Activated T-helper 1 cell treated with anti-CD3 and anti-CD28 coated beads, Interleukin-12 subunit alpha, Interleukin-12 subunit beta, Interleukin-2, Interleukin-4 antibody, amounts not matched to agents 30 ng/mL and 10 ng/mL and 1 ng/mL, durations not matched to agents 14 hours and 24 hours and 36 hours (primary cell): ENCODE data around the gene AOC2. TPM values are rescaled to one million over a fixed set of nuclear protein-coding genes. Genes with fewer than 3 reads are reported as not detected.

ENCODE experiments used
- DNase-seq: peaks from one replicate; pipeline ENCODE4 v3.0.0; 2021; ENCODE audit warnings: low spot score
- H3K27ac Mint-ChIP-seq: one replicate; pipeline ENCODE4 v1.8.0; 2021; ENCODE audit warnings: mild to moderate bottlenecking, mixed read lengths
- H3K27me3 Mint-ChIP-seq: one replicate; pipeline ENCODE4 v1.8.0; 2022; ENCODE audit warnings: mild to moderate bottlenecking, moderate library complexity, mixed read lengths; ENCODE audit not compliant: insufficient read depth
- H3K36me3 Mint-ChIP-seq: one replicate; pipeline ENCODE4 v1.8.0; 2021; ENCODE audit warnings: low read depth, mixed read lengths
- H3K4me1 Mint-ChIP-seq: one replicate; pipeline ENCODE4 v1.8.0; 2021; ENCODE audit warnings: low read depth, mixed read lengths
- H3K4me3 Mint-ChIP-seq: one replicate; pipeline ENCODE4 v1.8.0; 2021; ENCODE audit warnings: mild to moderate bottlenecking, moderate library complexity, mixed read lengths
- H3K9me3 Mint-ChIP-seq: one replicate; pipeline ENCODE4 v1.8.0; 2021; ENCODE audit warnings: mixed read lengths
- intact Hi-C: fragments of 100-400 bp; cut with micrococcal nuclease; formaldehyde crosslinking; loops from one replicate; pipeline ENCODE4 v1.15.1; 2024
- total RNA-seq: library from RNA; stranded (reverse); gene quantifications from 2 replicates; pipeline ENCODE4 v1.2.3, GENCODE V29; 2022

Gene AOC2
- total RNA-seq, 1 donor from 2014 or later, result 4.0 TPM

GRCh38 chr17:42835732-42836131 lies 8.6 kb upstream of the AOC2 start:
- peaks cover 33% of the 10 kb centered on the region for H3K36me3 Mint-ChIP-seq
- H3K27ac Mint-ChIP-seq, result no peak overlapping the region
- H3K4me3 Mint-ChIP-seq, result no peak overlapping the region
- H3K9me3 Mint-ChIP-seq, result no peaks in the 10 kb centered on the region
- peaks cover 23% of the 10 kb centered on the region for H3K4me1 Mint-ChIP-seq
- H3K27me3 Mint-ChIP-seq, result no peaks in the 10 kb centered on the region
- DNase-seq, result no peak
- intact Hi-C loops, result no loop called here

DNA sequence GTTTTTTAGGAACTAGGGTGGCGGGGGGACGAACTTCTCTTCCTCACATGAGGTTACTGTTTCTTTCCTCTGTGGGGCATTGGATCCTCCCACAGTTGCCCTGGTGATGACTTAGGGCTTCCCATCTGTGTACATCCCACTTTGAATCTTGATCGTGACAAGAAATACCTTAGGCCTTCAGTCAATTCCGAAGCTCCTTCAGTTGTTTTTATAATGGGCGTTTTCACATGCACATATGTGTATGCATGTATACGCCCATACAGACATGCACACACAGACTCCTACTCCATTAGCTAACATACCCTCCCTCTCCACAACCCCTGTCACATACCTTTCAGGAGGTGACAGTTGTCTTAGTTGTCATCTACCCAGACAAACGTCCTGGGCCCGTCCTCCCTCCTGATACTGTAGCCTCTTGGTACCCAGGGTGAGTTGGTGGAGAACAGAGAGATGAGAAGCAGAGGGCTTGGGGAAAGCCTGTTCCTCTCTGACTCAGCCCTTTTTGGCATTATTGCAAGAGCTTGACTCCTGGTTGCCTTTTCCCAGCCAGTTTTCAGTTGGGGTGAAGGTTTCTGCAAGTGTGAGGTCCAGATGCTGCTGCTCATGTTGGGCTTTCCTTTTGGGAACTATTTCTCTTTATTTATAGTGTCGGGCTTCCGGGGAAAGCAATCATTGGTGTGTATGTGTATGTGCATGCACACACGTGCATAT lies 2.2 kb upstream of the AOC2 start:
- Mint-ChIP-seq H3K4me1 (peaks cover 22% of the 10 kb centered on the region), H3K9me3 (no peaks in the 10 kb centered on the region), H3K27me3 (no peaks in the 10 kb centered on the region), H3K4me3 (no peak overlapping the region), H3K27ac (no peak overlapping the region), H3K36me3 (peaks cover 54% of the 10 kb centered on the region)
- intact Hi-C loops, result no loop called here
- no peak for DNase-seq

- H3K4me1 Mint-ChIP-seq, result peaks cover 21% of the 10 kb centered on the region
- no peaks in the 10 kb centered on the region for H3K27me3 Mint-ChIP-seq
- H3K27ac Mint-ChIP-seq, result no peak overlapping the region
- intact Hi-C loops, result loop anchor here (1.0 kb wide), 1 partner anchor 86 kb away; no protein-coding TSS in a partner anchor
- H3K4me3 Mint-ChIP-seq, result no peak overlapping the region
- DNase-seq, result no peak
- peaks cover 46% of the 10 kb centered on the region for H3K36me3 Mint-ChIP-seq
- no peaks in the 10 kb centered on the region for H3K9me3 Mint-ChIP-seq
These were observed 934 bp upstream of the AOC2 start for GRCh38 chr17:42843358-42843934.

GRCh38 chr17:42844761-42845555 lies 578 bp downstream of the AOC2 start:
- intact Hi-C loops, result no loop called here
- H3K27ac Mint-ChIP-seq, result no peak overlapping the region
- H3K4me3 Mint-ChIP-seq, result no peak overlapping the region
- DNase-seq, result no peak
- H3K9me3 Mint-ChIP-seq, result no peaks in the 10 kb centered on the region
- H3K4me1 Mint-ChIP-seq, result peaks cover 21% of the 10 kb centered on the region
- peaks cover 34% of the 10 kb centered on the region for H3K36me3 Mint-ChIP-seq
- no peaks in the 10 kb centered on the region for H3K27me3 Mint-ChIP-seq

- H3K36me3 Mint-ChIP-seq, result peaks cover 34% of the 10 kb centered on the region
- no peak overlapping the region for H3K27ac Mint-ChIP-seq
- H3K9me3 Mint-ChIP-seq, result no peaks in the 10 kb centered on the region
- no peak overlapping the region for H3K4me3 Mint-ChIP-seq
- intact Hi-C loops, result no loop called here
- no peaks in the 10 kb centered on the region for H3K27me3 Mint-ChIP-seq
- peaks cover 21% of the 10 kb centered on the region for H3K4me1 Mint-ChIP-seq
- no peak for DNase-seq
These were observed 1.2 kb downstream of the AOC2 start for GRCh38 chr17:42845556-42845917.

- no peak for DNase-seq
- Mint-ChIP-seq H3K27me3 (no peaks in the 10 kb centered on the region), H3K4me1 (peaks cover 21% of the 10 kb centered on the region), H3K36me3 (peaks cover 32% of the 10 kb centered on the region), H3K4me3 (no peak overlapping the region), H3K27ac (peak overlapping the region; percentile 8), H3K9me3 (no peaks in the 10 kb centered on the region)
- intact Hi-C loops, result no loop called here
These were observed 1.7 kb downstream of the AOC2 start for GRCh38 chr17:42845918-42846593.

- DNase-seq, result no peak
- Mint-ChIP-seq H3K4me3 (no peak overlapping the region), H3K9me3 (no peaks in the 10 kb centered on the region), H3K27me3 (no peaks in the 10 kb centered on the region), H3K4me1 (peaks cover 21% of the 10 kb centered on the region), H3K36me3 (peaks cover 29% of the 10 kb centered on the region), H3K27ac (no peak overlapping the region)
- intact Hi-C loops, result no loop called here
These were observed 2.4 kb downstream of the AOC2 start for GRCh38 chr17:42846594-42847280.

DNA sequence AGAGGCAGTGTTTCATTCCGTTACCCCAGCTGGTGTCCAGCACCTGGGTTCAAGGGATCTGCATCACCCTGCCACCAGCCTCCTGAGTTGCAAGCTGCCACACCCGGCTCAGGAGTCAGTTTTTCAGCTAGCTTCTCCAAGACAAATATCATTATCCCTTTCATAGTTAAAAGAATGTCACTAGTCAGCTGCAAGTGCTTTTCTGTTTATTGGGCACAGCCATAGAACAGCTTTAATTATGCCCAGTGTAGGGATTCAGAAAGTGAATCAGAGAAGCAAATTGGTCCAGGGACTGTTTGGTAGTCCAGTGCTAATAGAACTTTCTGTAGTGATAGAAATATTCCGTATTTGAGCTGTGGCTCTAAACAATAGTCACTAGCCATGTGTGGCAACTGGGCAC lies 3.7 kb downstream of the AOC2 start:
- H3K27ac Mint-ChIP-seq, result no peak overlapping the region
- no peaks in the 10 kb centered on the region for H3K9me3 Mint-ChIP-seq
- intact Hi-C loops, result no loop called here
- peaks cover 21% of the 10 kb centered on the region for H3K4me1 Mint-ChIP-seq
- peaks cover 17% of the 10 kb centered on the region for H3K36me3 Mint-ChIP-seq
- H3K27me3 Mint-ChIP-seq, result no peaks in the 10 kb centered on the region
- no peak overlapping the region for H3K4me3 Mint-ChIP-seq
- no peak for DNase-seq

DNA sequence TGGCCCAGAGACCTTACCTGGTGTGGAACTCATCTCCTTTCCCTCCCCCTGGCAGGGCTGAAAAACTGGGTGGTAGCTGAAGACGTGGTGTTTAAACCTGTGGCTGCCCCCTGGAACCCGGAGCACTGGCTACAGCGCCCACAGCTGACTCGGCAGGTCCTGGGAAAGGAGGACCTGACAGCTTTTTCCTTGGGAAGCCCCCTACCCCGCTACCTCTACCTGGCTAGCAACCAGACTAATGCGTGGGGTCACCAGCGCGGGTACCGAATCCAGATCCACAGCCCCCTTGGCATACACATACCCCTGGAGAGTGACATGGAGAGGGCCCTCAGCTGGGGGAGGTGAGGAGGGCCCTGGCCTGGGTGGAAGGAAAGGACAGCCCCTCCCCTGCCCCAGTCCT lies 4.7 kb downstream of the AOC2 start:
- no peak overlapping the region for H3K27ac Mint-ChIP-seq
- H3K9me3 Mint-ChIP-seq, result no peaks in the 10 kb centered on the region
- intact Hi-C loops, result no loop called here
- no peak overlapping the region for H3K4me3 Mint-ChIP-seq
- no peak for DNase-seq
- H3K27me3 Mint-ChIP-seq, result no peaks in the 10 kb centered on the region
- peaks cover 21% of the 10 kb centered on the region for H3K4me1 Mint-ChIP-seq
- H3K36me3 Mint-ChIP-seq, result peaks cover 12% of the 10 kb centered on the region

- intact Hi-C loops, result no loop called here
- H3K4me1 Mint-ChIP-seq, result peaks cover 21% of the 10 kb centered on the region
These were observed 5.2 kb downstream of the AOC2 start for GRCh38 chr17:42849451-42850181.

GRCh38 chr17:42850954-42851353 lies 6.6 kb downstream of the AOC2 start, which contains the start of gene AOC3:
AOC3 (plus strand) TSS chr17:42851199; CDS start chr17:42851344, 145 bp downstream.
- Mint-ChIP-seq H3K27ac (no peak within 1 kb of the TSS), H3K4me3 (no peak within 1 kb of the TSS), H3K9me3 (no peaks in the 10 kb centered on the region), H3K4me1 (peaks cover 15% of the 10 kb centered on the region), H3K36me3 (peaks cover 2% of the 10 kb centered on the region), H3K27me3 (no peaks in the 10 kb centered on the region)
- intact Hi-C loops, result no loop called here
- no peak for DNase-seq

More at GRCh38 chr17:42849451-42850181, 5.2 kb downstream of the AOC2 start:
- Mint-ChIP-seq H3K27me3 (no peaks in the 10 kb centered on the region), H3K9me3 (no peaks in the 10 kb centered on the region), H3K36me3 (peaks cover 10% of the 10 kb centered on the region), H3K27ac (no peak overlapping the region), H3K4me3 (no peak overlapping the region)
- no peak for DNase-seq
